HG03520 (cell line): Measurements from ENCODE around the gene LRIT3.

Experiments used
- ATAC-seq: cut with Tn5 transposase; IDR thresholded peaks from one replicate; pipeline ENCODE4 v1.9.1; 2021; ENCODE audit warnings: mild to moderate bottlenecking, moderate library complexity; ENCODE audit not compliant: unreplicated experiment

The LRIT3 gene

DNA sequence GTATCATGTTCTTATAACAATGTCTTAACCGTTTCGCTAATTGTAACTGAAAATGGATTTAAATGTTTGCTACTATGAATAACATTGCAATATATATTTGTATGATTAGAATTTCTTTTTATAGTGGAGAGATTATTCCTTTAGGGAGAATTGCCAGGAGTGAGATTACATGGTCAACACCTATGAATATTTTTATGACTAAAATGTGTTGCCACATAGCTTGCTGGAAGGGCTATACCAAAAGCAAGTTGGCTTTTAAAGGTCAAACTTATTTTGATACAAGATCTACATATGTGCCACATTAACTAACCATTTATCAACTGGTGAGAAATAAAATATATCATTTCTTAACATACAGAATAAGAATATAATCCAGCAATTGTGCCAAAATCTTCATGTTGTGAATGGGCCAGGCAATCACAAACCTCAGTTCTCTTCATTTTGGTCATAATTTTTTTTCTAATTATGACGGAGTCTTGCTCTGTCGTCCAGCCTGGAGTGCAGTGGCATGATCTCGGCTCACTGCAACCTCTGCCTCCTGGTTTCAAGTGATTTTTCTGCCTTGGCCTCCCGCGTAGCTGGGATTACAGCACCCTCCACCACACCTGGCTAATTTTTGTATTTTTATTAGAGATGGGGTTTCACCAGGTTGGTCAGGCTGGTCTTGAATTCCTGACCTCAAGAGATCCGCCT is 54.8 kb downstream of the LRIT3 start:
- ATAC-seq = no peak

DNA sequence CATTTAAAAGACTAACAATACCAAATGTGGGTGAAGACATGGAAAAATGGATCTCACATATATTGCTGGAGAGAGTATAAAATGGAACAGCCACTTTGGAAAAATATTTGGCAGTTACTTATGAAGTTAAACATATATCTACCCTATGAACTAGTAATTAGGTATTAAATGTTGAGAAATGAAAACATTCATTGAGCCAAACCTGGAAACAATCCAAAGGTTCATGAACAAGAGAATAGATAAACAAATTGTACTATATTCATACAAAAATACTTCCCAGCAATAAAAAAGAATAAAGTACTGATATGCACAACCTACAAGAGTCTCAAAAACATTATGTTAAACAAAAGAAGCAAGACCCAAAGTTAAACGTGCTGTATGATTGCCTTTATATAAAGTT is 60.8 kb downstream of the LRIT3 start:
- ATAC-seq = no peak

DNA sequence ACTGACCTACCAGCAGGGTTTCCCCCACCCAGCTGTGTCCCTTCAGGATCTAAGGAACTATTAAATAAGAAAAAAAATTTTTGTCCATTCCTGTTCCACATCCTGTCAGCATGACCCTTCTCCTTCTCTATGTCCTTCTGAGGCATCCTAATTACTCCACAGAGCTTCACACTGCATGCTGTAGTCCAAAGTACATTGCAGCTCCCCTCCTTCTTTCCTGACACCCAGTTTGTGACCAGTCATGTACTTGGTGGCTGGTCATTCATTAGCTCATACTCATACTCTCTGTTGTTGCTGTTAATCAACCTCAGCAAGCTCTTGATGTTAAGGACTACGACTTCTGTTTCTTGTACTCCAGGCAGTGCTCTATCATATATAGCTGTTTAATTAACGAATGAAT is 62.3 kb downstream of the LRIT3 start:
- no peak for ATAC-seq

DNA sequence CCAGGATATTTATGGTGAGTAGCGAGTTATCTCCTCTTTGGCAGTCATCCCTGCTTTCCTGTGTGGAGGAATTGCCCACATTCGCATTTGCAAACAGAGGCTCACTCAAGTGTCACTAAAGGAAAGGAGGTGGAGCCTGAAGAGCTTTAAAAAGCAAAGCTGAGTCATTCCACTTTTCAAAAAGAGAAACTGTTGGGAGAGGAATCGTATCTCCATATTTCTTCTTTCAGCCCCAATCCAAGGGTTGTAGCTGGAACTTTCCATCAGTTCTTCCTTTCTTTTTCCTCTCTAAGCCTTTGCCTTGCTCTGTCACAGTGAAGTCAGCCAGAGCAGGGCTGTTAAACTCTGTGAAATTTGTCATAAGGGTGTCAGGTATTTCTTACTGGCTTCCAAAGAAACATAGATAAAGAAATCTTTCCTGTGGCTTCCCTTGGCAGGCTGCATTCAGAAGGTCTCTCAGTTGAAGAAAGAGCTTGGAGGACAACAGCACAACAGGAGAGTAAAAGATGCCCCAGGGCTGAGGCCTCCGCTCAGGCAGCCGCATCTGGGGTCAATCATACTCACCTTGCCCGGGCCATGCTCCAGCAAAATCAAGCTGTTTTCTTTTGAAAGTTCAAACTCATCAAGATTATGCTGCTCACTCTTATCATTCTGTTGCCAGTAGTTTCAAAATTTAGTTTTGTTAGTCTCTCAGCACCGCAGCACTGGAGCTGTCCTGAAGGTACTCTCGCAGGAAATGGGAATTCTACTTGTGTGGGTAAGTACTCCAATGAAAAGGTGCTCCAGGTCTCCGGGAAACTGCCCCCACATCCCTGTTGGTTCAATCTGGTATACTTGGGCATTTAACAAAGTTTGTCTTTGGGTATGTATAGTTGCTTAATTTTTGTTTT is 65.0 kb downstream of the LRIT3 start, which contains the start of gene EGF:
Gene EGF, plus strand, starts transcription at position 178 of the 890 bp plus-strand sequence. Its CDS starts 453 bp downstream, at position 631.
- ATAC-seq = no peak

DNA sequence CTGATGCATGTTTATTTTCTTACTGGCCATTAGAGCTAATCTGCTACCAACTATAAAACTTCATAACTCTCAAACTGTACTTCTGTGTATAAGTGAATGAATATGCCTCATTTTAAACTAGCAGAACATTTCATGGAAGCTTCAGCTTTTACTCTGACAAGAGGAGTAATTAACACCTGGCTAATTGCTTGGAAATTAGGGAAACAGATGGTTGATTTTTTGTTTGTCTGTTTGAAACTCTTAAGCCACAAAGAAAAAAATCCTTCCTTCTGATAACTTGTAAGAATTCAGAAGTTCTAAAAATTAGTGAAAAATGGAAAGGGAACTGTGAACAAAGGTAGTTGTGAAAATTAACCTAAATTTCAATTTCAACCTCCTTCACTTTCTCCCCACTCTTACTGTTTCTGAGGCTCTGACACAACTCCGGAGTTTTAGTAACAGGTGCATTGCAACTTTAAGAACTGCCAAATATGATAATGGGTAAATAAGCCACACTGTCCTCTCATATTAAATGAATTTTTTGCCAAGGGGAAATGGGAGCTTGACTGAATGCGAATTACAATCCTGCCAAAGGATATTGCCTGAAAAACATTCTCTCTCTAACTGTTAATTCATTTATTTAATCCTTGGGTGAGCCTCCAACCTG is 65.8 kb downstream of the LRIT3 start:
- ATAC-seq = no peak

DNA sequence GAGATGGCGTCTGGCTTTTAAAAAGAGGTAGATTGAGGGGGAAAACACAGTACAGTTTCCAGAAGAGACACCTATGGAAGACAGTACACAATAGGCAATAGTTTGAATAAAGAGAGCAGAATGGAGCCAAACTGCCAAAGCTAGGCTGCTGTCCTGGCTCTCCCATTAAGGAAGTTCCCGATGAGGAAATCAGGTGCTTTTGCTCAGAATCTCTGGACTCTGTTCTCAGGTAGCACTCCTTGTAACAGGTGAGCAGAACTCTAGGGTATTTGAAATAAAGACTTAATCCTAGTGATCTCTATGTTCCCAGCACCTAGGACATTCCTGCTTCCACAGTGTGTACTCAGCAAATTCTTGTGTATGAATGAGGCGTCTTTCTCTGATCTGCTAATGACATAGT is 66.4 kb downstream of the LRIT3 start:
- no peak for ATAC-seq

DNA sequence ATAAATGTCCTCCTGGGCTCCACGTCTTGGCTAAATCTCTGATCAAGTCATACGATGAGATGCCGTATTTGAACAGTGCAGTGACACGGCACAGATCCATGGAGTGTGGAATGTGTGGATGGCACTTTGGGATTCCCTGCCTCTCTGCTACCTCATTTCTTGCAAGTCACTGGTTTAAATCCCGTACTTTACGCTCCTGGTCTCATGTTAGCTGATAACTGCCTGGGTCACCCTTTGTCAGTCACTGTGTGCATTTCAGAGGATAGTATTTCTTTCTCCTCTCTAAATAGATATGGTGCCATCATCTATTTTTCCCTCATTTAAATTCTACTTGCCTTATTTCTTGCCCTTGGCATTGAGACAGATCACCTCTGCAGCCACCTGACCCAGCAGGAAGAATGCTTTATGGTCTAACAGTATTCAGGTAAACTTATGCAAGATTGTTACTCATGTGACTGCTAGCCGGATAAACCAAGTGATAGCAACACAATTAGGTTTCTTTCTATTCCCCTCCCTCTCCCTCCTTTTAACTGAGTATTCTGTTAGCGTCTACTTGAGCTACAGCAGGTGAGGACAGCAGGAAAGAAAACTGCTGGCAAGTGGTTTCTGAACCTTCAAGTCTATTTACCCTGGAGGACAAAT is 67.6 kb downstream of the LRIT3 start:
- ATAC-seq = no peak

DNA sequence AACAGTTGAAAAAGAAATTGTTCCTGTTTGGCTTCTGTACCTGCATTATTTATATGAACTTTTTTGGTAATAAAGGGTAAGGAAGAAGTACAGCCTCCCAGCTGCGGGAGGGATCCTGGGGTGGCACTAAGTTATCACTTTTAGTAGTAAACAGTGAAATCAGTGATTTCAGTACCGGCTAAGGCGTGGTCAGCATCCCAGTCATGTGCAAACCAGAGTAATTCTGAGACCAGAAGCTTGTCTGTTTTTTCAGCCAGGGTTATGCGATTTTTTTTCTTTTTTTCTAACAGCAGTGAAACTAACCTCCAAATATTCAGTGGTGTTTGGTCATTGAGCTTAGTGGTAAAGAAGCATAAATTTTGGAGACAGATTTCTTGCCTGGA is 68.1 kb downstream of the LRIT3 start:
- no peak for ATAC-seq

DNA sequence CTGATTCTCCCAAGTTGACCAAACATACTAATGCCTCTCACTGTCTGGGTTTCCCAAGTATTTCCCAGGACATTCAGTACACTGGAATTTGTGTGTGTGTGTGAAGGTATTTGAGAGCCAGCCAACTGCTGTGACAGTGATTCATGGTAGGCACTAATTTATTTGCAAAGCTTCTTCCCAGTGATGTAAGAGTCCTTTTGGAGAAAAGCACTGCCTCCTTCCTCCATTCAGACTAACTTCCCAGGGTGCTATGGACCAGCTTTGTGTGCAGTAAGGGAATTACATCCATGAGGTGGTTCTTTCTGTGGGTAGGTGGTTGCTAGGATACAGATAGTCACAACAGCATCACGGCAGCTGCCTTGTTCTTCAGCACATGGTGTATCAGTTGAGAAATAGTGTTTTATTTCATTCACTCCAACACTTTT is 73.5 kb downstream of the LRIT3 start:
- ATAC-seq = no peak
